HG03520 (cell line): ENCODE results near the gene TXNRD1.
"Not testable (repeated sequence)": the region's sequence is repeated elsewhere in the genome, so short reads cannot be mapped to it uniquely, and the experiment has no call there.

Experiments used
- ATAC-seq: cut with Tn5 transposase; IDR thresholded peaks from one replicate; pipeline ENCODE4 v1.9.1; 2021; ENCODE audit warnings: mild to moderate bottlenecking, moderate library complexity; ENCODE audit not compliant: unreplicated experiment

TXNRD1 gene

DNA sequence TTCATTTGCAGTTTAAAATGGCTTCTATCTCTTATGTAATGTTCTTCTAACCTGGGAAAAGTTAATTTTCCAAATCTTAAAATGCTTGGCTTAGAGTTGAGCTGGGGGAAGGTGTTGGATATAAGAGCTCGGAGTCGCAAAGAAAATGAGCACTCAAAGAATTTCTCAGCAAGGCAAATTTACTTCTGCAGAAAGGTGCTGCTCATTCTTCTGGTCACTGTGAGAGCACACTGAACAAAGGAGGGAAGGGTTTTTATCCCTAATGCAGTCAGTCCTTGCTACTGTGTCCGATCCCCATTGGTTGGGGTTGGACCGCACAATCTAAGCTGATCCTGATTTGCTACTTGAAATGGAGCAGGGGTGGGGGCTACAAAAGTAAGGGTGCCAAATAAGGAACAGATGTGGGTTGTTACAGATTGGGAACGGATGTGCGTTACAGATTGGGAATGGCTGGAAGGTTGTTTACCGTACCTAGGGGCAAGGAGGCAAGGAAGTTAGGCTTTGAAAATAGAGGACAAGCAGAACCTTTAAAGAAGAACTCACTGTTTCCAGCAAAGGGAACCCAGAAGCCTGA, 19.4 kb downstream of the TXNRD1 start:
- no peak for ATAC-seq

DNA sequence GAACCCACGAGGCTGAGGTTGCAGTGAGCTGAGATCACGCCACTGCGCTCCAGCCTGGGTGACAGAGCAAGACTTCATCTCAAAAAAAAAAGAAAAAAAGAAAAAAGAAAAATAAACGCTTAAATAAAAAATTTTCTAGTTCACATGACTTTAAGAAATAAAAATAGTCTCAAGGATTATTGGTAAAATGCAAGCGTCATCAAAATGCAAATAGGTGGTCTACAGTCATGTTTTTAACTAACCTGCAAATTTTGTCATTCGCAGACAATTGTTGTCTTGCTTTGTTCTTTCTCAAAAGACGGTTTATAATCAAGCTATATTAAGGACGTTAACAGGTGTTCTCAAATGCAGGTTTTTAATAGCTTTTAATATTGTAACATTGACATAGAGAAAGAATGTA, 22.4 kb downstream of the TXNRD1 start:
- no peak for ATAC-seq

DNA sequence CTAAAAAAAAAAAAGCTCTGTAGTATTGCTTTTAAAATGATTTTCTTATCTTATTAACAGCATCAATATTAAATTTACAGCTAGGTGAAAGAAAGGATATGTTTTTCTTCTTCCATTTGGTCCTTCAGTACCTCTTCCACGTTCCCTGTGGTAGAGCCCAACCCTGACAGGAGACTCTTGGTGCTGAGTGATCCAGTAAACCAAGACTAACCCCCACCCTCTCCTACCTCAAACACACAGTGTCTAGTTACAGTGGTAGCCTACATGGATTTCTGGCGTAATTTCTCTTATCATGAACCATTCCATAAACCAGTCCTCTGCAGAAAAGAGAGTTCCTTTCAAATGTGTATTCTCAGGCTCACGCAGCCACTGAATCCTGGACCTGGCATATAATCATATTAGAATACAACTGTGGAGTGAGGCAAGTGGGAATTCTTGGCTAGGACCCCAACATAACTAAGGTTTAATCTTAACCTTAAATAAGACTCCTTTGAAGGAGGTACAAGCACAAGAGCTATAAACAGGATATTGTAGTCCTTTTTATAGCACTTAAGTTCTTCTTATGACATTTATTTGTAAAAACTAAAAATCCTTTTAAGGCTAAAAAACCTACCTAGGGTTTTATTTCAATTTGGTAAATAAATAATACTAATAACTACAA, 27.1 kb downstream of the TXNRD1 start:
- ATAC-seq = no peak

DNA sequence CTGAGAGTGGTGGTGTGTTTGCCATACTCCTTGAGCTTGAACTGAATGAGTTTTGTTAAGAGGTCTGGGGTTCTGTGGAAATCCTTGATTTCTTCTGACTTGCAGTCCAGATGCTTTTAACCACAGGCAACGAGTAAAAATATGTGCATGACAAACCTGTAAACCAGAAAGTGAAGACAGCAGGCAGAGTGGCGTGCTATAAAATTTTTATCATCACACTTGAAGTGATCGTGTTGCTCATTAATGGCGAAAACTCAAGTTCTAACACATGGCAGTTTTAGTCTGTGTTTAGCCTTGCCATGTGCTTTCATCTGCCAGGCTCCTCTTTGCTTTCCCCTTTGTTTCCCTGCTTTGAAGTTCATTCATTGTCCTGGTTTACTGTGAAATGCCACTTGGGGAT, 28.0 kb downstream of the TXNRD1 start:
- ATAC-seq = no peak

DNA sequence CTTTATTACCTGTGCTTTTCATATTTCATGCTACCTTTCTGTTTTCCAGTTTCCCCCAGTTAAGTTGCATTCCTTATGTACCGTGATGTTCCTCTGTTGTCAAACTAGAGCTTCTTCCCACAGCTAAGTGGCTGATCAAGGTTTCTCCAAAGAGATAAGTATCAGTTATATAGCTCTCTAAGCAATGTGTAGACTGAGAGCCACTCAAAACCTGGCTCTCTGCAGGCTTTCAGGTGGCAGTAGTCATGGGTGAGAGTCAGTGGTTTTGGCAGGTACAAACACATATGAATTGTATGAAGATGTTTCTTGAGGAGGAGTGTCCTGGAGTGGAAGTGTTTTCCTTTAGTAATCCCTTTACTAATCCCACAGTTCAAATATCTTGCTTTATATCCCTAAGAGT, 28.4 kb downstream of the TXNRD1 start:
- ATAC-seq = no peak

DNA sequence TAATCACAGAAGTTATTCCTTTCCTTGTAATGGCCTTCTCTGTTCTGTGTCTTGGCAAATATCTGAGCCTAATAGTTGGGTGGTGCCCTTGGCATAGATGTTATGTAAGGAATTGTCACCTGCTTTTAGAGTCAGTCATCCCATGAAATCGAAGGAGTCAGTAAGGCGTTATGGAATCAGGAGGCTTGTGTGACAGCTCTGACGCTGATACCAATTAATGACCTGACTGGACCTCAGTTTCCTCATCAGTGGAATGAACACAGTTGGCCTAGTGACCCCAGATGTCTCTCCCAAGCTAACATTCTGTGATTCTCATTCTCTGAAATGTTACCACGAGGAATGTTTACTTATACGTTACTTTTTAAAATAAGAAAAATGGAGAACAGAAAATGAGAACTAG, 32.1 kb downstream of the TXNRD1 start:
- no peak for ATAC-seq

DNA sequence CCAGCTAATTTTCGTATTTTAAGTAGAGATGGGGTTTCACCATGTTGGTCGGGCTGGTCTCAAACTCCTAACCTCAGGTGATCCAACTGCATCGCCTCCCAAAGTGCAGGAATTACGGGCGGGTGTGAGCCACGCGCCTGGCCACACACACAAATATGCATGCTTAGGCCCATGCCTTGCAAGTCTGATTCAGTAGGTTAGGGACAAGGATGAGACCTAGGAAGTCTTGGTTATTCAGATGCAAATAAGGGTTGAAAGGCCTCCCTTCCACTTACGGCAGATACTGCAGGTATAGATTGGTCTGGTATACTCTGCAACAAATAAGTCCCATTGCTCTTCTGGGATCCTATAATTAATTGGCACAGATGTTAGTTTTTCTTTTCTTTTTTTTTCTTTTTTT, 32.9 kb downstream of the TXNRD1 start:
- ATAC-seq = no peak

DNA sequence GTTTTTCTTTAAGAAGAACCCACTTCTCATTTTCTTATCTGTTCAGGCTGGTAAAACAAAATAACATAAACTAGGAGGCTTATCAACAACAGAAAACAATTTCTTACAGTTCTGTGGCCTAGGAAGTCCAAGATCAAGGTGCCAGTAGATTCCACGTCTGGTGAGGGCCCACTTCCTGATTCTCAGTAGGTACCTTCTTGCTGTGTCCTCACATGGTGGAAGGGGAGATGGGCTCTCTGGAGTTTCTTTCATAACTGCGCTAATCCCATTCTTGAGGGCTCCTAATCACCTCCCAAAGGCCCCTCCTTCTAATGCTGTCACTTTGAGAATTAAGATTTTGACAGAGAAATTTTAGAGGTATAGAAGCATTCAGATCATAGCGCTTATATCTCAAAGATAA, 33.4 kb downstream of the TXNRD1 start:
- ATAC-seq = no peak

DNA sequence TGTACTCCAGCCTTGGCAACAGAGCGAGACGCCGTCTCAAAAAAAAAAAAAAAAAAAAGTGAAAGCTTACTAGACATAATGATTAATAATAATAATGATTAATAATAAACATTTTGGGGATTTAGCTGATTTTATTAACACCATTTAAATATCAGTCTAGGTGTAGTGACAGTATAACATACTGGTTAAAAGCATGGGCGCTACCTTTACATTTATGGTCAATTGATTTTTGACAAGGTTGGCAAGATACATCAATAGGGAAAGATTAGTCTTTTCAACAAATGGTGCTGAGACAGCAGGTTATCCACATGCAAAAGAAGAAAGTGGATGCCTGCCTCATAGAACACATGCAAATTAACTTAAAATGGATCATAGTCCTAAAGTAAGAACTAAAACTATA, 34.3 kb downstream of the TXNRD1 start:
- no peak for ATAC-seq

DNA sequence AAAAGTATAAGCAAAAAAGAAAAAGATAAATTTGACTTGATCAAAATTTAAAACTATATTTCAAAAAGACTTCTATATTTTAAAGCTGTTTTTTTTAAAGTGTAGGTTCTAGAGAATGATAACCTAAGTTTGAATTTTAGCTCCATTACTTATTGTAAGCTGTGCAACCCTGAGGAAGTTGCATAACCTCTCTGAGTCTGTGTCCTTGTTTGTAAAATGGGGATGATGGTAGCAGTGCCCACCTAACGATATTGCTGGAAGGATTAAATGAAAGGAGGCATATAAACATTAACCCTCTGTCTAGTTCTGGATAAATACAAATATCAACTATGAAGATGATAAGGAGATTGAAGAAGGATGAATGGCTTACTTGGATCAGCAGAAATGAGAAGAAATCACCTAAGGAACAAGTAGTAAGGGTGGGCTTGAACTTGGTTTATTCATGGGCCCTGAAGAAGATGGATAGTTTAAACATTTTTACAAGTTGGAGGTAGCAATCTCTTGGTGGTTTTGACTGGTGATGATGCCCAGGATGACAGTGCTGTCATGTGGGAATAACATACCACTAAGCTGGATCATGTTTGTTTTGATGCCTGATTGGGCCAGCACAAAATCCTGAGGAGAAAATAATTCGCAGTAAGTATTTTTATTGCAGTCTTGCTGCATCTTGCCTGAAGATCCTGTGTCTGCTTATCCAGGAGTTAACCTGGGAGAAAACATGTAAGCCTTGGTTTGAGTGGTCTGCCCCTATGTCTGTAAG, 35.0 kb downstream of the TXNRD1 start:
- no peak for ATAC-seq

DNA sequence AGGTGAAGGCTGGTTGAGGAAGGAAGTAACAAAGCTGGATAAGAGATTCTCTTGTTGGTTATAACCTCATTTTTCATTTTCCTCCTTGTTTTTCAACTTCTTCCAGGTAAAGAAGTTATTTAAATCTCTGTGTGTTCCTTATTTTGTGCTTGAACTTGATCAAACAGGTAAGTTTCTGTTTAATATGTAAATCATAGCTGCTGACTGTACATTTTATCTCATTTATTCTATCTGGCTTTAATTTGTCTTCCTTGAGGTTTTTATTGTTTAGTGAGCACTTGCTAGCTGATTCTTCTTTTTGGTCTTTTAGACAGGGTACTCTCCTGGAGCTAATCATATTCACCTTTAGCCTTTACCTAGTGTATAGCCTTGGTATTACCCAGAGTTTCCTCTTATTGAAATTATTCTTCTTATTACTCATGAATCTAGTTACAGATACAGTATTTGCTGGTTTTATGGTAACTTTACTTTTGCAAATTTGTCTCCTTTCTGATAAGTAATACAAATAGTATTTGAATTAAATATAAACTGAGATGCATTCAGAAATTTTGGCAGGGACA, 42.4 kb downstream of the TXNRD1 start:
- ATAC-seq = no peak

DNA sequence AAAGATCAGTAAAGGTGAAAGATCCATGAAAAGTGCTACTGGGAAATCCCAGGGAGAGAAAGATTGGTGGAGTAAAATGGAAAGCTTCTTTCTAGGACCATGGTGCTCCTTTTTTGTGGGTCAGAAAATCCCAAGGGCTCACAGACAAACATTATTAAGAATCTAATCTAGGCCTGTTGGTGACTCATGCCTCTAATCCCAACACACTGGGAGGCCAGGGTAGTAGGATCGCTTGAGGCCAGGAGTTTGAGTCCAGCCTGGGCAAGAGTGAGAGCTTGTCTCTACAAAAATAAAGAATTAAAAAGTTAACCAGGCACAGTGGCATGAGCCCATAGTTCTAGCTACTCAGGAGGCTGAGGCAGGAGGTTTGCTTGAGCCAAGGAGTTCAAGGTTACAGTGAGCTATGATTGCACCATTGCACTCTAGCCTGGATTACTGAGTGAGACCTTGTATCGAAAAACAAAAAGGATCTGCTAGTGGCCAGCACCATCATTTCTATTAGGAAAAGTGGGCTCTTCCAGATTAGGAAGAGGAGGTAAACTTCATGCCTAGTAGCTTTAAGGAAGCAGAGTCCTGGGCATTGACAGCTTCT, 43.0 kb downstream of the TXNRD1 start:
- ATAC-seq = no peak

DNA sequence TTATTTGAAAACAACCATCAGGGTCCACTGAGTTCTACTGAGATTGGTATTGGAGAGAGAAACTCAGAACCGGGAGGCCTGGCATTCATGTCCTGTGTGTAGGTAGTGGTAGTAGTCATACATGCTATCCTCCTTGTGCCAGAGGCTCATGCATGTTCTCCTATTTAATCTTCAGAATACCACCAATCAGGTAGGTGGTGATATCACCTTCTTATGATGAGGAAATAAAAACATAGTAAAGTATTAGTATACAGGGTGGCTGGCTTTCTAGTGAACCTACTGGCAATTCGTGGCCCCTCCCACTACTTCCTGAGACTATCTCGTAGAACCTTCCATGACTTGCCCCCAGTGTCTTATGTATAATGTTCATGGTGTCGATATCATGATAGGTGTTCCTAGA, 47.4 kb downstream of the TXNRD1 start:
- no peak for ATAC-seq

DNA sequence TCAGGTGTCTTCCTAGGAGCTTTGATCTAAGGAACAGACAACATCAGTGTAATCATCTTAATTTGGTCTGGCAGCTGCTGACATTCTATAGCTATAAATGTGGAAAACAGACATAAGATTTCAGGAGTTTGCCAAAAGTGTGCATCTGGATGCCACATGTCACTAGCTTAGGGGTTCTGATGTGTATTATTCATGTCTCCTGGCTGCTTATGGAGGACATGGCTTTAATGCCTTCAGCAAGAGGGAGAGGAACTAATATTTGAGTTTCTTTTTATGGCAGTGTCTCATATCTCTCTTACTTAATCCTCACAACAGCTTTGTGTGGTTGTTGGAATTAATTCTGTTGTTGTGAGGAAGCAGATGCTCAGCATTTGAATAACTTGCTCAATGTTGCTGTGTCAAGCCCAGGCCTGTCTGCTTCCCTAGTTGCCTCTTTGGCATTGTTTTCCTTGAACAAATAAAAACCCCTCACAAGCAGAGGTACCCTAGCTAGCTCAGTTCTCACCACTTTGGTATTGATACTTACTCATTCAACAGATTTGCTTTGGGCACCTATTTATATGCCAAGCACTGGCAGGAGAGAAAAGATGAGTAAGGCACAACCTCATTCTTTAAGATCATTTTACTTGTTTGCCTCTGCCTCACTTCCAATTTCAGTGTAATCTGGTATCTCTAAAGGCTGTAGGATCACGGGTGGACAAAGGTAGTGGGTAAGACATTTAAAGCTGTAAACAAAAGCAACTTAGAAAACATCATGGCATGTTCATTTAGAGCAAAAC, 48.2 kb downstream of the TXNRD1 start:
- no peak for ATAC-seq

DNA sequence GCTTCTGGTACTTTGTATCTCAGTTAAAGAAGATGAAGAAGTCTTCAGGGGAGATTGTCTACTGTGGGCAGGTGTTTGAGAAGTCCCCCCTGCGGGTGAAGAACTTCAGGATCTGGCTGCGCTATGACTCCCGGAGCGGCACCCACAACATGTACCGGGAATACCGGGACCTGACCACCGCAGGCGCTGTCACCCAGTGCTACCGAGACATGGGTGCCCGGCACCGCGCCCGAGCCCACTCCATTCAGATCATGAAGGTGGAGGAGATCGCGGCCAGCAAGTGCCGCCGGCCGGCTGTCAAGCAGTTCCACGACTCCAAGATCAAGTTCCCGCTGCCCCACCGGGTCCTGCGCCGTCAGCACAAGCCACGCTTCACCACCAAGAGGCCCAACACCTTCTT, 49.9 kb downstream of the TXNRD1 start:
- ATAC-seq = not testable (repeated sequence)

DNA sequence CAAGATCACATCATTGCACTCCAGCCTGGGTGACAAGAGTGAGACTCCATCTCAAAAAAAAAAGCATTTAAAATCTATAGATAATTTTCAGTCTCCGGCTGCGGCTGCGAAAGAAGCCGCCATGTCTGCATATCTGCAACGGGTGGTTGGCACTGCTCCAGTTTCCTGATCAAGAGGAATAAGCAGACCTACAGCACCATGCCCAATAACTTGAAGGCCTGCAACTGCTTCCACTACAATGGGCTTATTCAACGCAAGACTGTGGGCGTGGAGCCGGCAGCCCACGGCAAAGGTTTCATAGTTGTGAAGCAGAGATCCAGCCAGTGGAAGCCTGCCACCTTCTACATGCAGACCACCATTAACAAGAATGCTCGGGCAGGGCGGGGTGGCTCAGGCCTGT, 57.4 kb downstream of the TXNRD1 start:
- ATAC-seq = no peak

DNA sequence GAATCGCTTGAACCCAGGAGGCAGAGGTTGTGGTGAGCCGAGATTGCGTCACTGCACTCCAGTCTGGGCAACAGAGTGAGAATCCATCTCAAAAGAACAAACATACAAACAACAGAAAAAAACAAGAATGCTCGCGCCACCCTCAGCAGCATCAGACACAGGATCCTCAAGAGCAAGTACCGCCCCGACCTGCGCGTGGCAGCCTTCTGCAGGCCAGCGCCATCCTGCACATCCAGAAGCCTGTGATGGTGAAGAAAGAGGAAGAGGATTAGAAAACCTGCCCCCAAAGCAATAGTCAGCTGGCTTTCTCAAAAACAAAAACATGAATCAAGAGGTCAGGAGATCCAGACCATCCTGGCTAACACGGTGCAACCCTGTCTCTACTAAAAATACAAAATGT, 57.9 kb downstream of the TXNRD1 start:
- ATAC-seq = no peak

DNA sequence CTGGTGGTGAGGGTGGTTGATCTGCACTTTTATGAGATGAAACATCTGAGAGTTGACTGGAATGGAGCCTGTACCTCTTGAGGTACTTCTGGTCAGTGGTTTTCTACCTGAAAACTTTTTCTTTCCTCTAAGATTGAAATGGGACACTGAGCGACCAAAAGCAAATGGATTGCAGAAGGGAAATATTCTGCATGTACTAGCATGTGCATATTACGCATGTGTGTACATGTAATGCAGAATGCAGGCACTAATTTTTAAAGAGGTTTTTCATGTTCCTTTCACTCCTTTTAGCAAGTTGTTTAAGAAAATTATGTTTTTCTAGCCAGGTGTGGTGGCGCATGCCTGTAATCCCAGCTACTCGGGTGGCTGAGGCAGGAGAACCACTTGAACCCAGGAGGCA, 59.2 kb downstream of the TXNRD1 start:
- no peak for ATAC-seq

DNA sequence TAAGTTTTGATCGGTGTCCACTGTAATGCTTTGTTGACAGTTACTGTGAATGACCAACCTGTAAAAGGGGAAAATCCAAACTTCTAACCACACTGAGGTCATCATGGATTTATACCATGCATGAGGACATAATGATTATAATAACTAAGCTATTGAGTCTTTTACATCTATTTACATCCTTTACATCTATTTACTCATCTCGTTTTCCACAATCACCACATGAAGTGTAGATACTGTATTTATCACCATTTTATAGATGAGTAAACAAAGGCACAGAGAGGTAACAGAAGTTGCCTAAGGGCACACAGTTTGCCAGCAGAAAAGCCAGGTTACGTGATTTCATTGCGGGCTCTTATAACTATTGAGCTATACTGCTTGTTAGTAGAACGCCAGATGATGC, 60.1 kb downstream of the TXNRD1 start:
- ATAC-seq = no peak

DNA sequence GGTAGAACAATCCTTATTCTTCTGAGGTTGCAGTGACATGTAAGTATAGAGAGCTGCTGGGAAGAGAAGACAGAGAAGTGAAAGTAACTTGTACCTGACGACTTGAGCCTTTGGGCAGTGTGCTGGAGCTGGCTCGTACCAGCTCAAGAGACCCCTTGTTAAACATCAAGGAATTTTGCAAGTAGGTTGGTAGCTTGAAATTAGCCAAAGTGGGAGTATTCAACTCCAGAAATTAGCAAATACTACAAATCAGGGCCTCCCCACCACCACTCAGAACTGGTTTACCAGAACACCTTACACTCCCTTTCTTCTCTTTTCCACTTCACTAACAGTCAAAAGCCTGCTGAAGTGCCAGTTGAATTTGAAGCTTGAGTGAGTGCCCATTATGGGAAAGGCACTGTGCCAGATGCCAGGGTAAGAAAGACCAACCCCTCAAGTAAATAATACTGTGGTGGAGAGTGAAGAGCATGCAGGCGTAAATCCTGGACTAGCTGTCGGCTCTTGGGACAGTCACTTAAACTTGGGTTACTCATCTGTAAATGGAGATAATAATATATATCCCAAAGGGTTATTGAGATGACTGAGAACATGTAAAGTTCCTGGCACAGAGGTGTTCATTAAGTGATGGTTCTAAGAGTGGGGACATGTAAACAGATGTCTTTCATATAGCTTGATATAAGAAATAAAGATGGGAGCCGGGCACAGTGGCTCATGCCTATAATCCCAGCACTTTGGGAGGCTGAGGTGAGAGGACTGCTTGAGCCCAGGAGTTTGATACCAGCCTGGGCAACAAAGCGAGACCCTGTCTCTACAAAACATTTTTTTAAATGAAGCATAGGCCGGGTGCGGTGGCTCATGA, 60.9 kb downstream of the TXNRD1 start:
- no peak for ATAC-seq
